GM21447 (cell line): Measurements from ENCODE around the gene SMARCC1.

Source experiments
- ATAC-seq: cut with Tn5 transposase; IDR thresholded peaks from one replicate; pipeline ENCODE4 v1.9.1; 2021; ENCODE audit not compliant: unreplicated experiment

The SMARCC1 gene

DNA sequence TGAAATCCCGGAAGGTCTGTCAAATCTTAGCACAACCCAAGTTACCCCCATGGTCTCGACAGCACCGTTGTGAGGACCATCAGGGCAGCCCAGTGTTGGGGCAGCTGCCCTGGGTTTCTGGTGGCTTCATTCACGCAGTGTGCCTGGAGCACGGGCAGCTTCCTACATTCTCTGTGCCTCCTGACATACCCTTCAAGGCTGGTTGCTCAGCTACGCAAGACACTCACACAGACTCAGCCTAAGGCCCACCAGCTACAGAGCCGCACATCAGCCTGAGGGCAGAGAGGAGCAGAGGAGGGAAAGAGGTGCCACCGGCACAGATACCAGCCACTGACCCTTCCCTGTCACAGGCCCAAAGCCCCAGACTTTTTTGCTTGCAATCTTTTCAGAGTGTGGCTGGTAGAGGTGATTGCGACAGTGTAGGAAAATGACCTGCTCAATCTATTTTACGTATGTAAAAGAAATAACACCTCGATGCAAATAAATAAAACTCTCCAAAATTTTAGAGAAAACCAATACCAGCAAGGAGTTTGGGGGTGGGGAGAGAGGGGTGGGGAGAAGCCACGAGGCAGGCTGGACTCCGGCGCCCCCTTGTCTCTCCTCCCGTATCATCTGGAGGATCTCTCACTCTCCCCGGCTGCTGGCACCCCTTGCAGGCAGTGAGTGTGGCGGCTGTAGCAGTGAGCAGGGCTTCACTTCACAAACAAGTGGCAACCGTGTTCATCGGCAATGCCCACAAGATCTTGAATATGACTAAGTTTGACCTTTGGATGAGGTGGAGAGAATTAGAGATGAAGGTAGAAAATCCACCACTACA lies 215.8 kb downstream of the SMARCC1 start:
- no peak for ATAC-seq

DNA sequence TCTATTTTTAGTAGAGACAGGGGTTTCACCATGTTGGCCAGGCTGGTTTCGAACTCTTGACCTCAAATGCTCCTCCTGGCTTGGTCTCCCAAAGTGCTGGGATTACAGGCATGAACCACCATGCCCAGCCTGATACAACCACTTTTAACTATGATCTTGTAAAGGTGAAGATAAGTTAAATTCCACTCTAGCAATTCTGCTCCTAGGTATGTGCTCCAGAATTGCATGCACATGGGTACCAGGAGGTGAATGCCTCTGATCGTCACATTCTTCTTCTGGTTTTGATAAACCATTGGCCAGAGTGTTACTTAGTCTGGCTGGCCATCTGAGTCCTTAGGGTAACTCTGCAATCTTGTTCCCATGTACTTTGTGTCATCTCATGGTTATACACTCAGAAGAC lies 225.3 kb downstream of the SMARCC1 start:
- no peak for ATAC-seq

GRCh38 chr3:47554335-47554734 lies 227.4 kb downstream of the SMARCC1 start:
- no peak for ATAC-seq

GRCh38 chr3:47553407-47553806 lies 228.3 kb downstream of the SMARCC1 start:
- ATAC-seq = no peak

- ATAC-seq = no peak
Measured at GRCh38 chr3:47542471-47543173, 239.1 kb downstream of the SMARCC1 start.

GRCh38 chr3:47541583-47542108 lies 240.0 kb downstream of the SMARCC1 start:
- ATAC-seq = no peak

GRCh38 chr3:47540281-47540680 lies 241.4 kb downstream of the SMARCC1 start:
- no peak for ATAC-seq

GRCh38 chr3:47536967-47537366 lies 244.7 kb downstream of the SMARCC1 start:
- ATAC-seq = no peak

DNA sequence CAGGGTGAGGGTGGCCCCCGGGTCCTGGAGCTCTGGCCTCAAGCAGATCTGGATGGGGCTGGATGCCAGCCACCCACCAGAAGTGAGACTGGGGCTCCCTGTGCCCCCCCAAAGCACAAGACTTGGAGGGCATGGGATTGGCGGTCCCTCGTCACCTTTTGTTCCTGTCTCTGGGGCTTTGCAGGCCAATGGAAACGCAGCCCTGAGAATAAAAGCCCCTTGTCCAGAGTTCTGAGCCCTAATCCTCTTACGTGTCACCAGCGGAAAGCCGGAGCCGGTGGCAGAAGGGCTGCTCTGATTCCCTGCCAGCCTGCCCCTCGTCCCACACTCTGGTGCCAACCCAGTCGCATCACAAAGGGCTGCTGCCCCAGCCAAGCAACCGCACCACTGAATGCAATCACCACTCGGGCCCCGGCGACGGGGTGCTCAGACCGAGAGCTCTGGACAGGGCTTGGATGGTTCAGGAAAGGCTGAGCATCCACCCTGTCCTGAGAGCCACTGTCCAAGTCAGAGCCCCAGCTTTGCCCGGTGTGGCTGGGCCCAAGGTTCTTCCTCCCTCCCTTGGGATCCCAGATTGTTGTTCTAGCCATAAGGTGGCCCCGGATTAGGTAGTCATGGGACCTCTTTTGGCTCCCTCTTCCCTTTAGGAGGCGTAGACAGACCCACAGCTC lies 245.3 kb downstream of the SMARCC1 start:
- no peak for ATAC-seq
